Measurements from ENCODE around the gene PADI4. TPM values are rescaled to one million over a fixed set of nuclear protein-coding genes. Genes with fewer than 3 reads are reported as not detected.
A peak's percentile ranks its signal among the peaks of the same experiment; 100 is the strongest.

PADI4 gene
- total RNA-seq, 1 donor from 2014 or later = not detected

- H3K4me3 ChIP-seq (ENCODE audit: low read depth, low read length) = no peak overlapping the region
- TF ChIP-seq CTCF (IDR thresholded peaks at IDR 0.05; ENCODE audit: insufficient read depth, low read length, poor library complexity, severe bottlenecking) = no peak
- DNase-seq (ENCODE audit: low read depth) = no peak
- H3K36me3 ChIP-seq (ENCODE audit: control insufficient read depth, insufficient read depth, low read length) = no peaks in the 10 kb centered on the region
- H3K27me3 ChIP-seq (ENCODE audit: control insufficient read depth, insufficient read depth, low read length) = no peaks in the 10 kb centered on the region
Measured at GRCh38 chr1:17273096-17273495, 34.9 kb upstream of the PADI4 start.

- H3K4me3 ChIP-seq (ENCODE audit: low read depth, low read length) = no peak overlapping the region
- TF ChIP-seq CTCF (IDR thresholded peaks at IDR 0.05; ENCODE audit: insufficient read depth, low read length, poor library complexity, severe bottlenecking) = peak; percentile 61
- no peaks in the 10 kb centered on the region for H3K36me3 ChIP-seq (ENCODE audit: control insufficient read depth, insufficient read depth, low read length)
- no peaks in the 10 kb centered on the region for H3K27me3 ChIP-seq (ENCODE audit: control insufficient read depth, insufficient read depth, low read length)
- no peak for DNase-seq (ENCODE audit: low read depth)
Measured at GRCh38 chr1:17274186-17275170, 33.5 kb upstream of the PADI4 start.

DNA sequence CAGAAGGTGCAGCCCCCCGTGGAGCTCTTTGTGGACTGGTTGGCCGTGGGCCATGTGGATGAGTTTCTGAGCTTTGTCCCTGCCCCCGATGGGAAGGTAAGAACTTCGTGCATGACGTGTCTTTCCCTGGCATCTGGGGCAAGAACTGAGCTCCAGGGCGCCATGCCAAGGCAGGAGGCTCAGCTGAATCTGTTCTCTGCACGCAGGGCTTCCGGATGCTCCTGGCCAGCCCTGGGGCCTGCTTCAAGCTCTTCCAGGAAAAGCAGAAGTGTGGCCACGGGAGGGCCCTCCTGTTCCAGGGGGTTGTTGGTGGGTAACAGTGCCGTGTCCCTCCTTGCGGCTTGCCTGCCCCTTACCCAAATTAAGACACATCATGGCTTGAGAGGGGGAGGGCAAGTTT lies 31.4 kb upstream of the PADI4 start:
- no peak for DNase-seq (ENCODE audit: low read depth)
- Histone ChIP-seq H3K4me3 (ENCODE audit: low read depth, low read length) (no peak overlapping the region), H3K36me3 (ENCODE audit: control insufficient read depth, insufficient read depth, low read length) (no peaks in the 10 kb centered on the region), H3K27me3 (ENCODE audit: control insufficient read depth, insufficient read depth, low read length) (peaks cover 2% of the 10 kb centered on the region)
- no peak for TF ChIP-seq CTCF (IDR thresholded peaks at IDR 0.05; ENCODE audit: insufficient read depth, low read length, poor library complexity, severe bottlenecking)

DNA sequence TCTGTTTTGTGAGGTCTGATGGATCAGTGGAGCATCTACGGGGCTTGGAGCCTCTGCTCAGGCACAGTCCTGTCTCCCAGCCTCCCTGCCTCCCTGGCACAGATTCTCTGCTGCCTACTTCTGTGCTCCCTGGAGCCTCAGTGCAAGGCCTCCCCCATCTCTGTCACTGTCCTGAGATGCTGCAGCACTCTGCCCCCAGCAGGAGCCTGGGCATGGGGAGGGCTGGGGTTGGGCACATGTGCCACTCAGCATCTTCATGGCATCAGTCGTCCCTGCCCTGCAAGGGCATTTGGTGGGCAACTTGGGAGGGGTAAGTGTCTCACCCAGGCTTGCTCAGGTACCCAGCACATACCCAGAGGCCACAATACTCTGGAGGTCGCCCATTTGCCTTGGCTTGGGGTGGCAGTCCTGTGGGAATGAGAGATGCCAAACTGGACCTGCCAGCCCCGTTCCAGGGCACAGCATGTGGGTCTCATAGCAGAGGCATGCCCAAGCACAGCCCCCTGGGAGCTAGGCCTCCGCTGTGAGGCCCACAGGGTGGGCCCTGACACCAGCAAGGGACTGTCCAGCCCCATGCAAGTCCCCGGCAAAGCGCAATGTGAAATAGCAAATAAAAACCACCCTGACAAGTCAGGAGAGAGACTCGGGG lies 30.4 kb upstream of the PADI4 start:
- H3K27me3 ChIP-seq (ENCODE audit: control insufficient read depth, insufficient read depth, low read length) = peaks cover 6% of the 10 kb centered on the region
- DNase-seq (ENCODE audit: low read depth) = no peak
- TF ChIP-seq CTCF (IDR thresholded peaks at IDR 0.05; ENCODE audit: insufficient read depth, low read length, poor library complexity, severe bottlenecking) = no peak
- no peak overlapping the region for H3K4me3 ChIP-seq (ENCODE audit: low read depth, low read length)
- H3K36me3 ChIP-seq (ENCODE audit: control insufficient read depth, insufficient read depth, low read length) = no peaks in the 10 kb centered on the region

GRCh38 chr1:17278996-17279830 lies 28.8 kb upstream of the PADI4 start:
- Histone ChIP-seq H3K27me3 (ENCODE audit: control insufficient read depth, insufficient read depth, low read length) (peaks cover 12% of the 10 kb centered on the region), H3K36me3 (ENCODE audit: control insufficient read depth, insufficient read depth, low read length) (no peaks in the 10 kb centered on the region), H3K4me3 (ENCODE audit: low read depth, low read length) (no peak overlapping the region)
- no peak for TF ChIP-seq CTCF (IDR thresholded peaks at IDR 0.05; ENCODE audit: insufficient read depth, low read length, poor library complexity, severe bottlenecking)
- DNase-seq (ENCODE audit: low read depth) = no peak

All from kidney epithelial cell (primary cell).